ENCODE measurements around the gene CDA.

GRCh38 chr1:20618550-20618949, 29.7 kb downstream of the CDA start:
- no peak for TF ChIP-seq POLR2A (IDR thresholded peaks at IDR 0.05)
- TF ChIP-seq, protein P1, sequence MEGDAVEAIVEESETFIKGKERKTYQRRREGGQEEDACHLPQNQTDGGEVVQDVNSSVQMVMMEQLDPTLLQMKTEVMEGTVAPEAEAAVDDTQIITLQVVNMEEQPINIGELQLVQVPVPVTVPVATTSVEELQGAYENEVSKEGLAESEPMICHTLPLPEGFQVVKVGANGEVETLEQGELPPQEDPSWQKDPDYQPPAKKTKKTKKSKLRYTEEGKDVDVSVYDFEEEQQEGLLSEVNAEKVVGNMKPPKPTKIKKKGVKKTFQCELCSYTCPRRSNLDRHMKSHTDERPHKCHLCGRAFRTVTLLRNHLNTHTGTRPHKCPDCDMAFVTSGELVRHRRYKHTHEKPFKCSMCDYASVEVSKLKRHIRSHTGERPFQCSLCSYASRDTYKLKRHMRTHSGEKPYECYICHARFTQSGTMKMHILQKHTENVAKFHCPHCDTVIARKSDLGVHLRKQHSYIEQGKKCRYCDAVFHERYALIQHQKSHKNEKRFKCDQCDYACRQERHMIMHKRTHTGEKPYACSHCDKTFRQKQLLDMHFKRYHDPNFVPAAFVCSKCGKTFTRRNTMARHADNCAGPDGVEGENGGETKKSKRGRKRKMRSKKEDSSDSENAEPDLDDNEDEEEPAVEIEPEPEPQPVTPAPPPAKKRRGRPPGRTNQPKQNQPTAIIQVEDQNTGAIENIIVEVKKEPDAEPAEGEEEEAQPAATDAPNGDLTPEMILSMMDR (IDR thresholded peaks at IDR 0.05) = no peak

Measured in upper lobe of left lung (tissue), 4 donors.